ENCODE measurements around the gene SHROOM2. TPM values are rescaled to one million over a fixed set of nuclear protein-coding genes. Genes with fewer than 3 reads are reported as not detected.

SHROOM2 gene
- total and polyA plus RNA-seq, 9 of the 15 experiments (the other 6 are each of a cell fraction or from before 2014, with no cell fraction given) = not detected

DNA sequence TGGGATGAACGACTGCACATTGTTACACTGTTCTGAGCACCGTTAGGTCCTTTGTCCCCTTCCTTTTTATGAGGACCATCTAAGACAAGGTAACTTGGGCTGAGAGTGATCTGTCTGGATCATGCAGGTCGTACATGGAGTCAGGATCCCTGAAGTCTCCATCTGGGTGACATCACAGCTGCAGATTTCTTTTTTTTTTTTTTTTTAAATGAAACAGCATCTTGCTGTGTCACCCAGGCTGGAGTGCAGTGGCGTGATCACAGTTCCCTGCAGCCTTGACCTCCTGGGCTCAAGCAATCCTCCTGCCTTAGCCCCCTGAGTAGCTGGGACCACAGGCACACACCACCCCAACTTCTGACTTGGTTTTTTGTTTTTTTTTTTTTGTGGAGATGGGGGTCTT, 16.5 kb downstream of the SHROOM2 start:
- WGBS (ENCODE audit: insufficient coverage, low coverage, missing lambda C conversion rate) = 0% methylated on average over 2 of the region's 4 CpGs
- BruUV-seq (replicated peaks) = no TSS peak
- TF ChIP-seq RERE (CRISPR knock-in tag; IDR thresholded peaks at IDR 0.05; ENCODE audit: borderline replicate concordance) (no peak), NFYB (IDR thresholded peaks at IDR 0.05; ENCODE audit: extremely low read depth, insufficient read length) (no peak), MAFG (tag; conservative IDR thresholded peaks at IDR 0.05) (no peak), HDAC3 (IDR thresholded peaks at IDR 0.05; ENCODE audit: borderline replicate concordance, partially characterized antibody) (no peak), ZNF224 (CRISPR knock-in tag; IDR thresholded peaks at IDR 0.05) (no peak), ATF7 (IDR thresholded peaks at IDR 0.05) (no peak)
- Histone ChIP-seq H3K9me1 (ENCODE audit: control insufficient read depth, insufficient read depth, low read length) (no peaks in the 10 kb centered on the region), H3K79me2 (ENCODE audit: control insufficient read depth, insufficient read depth, low read length) (no peaks in the 10 kb centered on the region), H3K4me2 (ENCODE audit: insufficient read depth, low read length) (no peak overlapping the region), H3K4me3 (no peak overlapping the region), H3K9ac (ENCODE audit: insufficient read depth in 1 of 2, low read depth in 2 of 2, low read length in 2 of 2) (no peak overlapping the region), H3K4me1 (replicated peaks in 1 of 2; ENCODE audit: control insufficient read depth in 2 of 2, insufficient read depth in 2 of 2, low read length in 2 of 2) (no peaks in the 10 kb centered on the region), H4K20me1 (replicated peaks; ENCODE audit: control insufficient read depth, insufficient read depth, low read length) (no peaks in the 10 kb centered on the region), H3K27ac (ENCODE audit: extremely low read depth, low read depth, low read length) (no peak overlapping the region), H3K27me3 (ENCODE audit: control insufficient read depth in 2 of 2, insufficient read depth in 2 of 2, low read length in 2 of 2) (peaks cover 0 to 5% of the 10 kb centered on the region in 2 experiments; a peak in 1 of 5 replicates), H3K36me3 (ENCODE audit: control insufficient read depth, insufficient read depth, low read length) (no peaks in the 10 kb centered on the region), H3K9me3 (replicated peaks; ENCODE audit: control insufficient read depth, insufficient read depth, low read depth, low read length) (no peaks in the 10 kb centered on the region), H2AFZ (ENCODE audit: low read depth, low read length) (no peak overlapping the region)
- DNase-seq (ENCODE audit: extremely low read depth in 1 of 4, low spot score in 3 of 4) (no peak), FAIRE-seq (no peak), ATAC-seq (no peak)
- ChIA-PET POLR2A (interaction anchor here (0.6 kb wide), 1 partner anchor 919 kb away, joined by 3 read pairs; no protein-coding TSS in a partner anchor), CTCF (ENCODE audit: low intra/inter-chr PET ratio) (no interaction called here)
- intact Hi-C loops (cut with micrococcal nuclease) (no loop called here), in situ Hi-C loops (cut with MboI) (no loop called here)
